K562 (cell line): ENCODE results near the gene GADD45GIP1. TPM values are rescaled to one million over a fixed set of nuclear protein-coding genes. Genes with fewer than 3 reads are reported as not detected.

Source experiments
- CEBPG ChIP-seq, 3 experiments: fragments of 200-800 bp in 1 of 3; sonication (Bioruptor generic) in 1 of 3; sonication (generic) in 1 of 3; formaldehyde crosslinking in 1 of 3; IDR thresholded peaks in 2 of 3; conservative IDR thresholded peaks in 1 of 3; 2 replicates each; pipeline versions ENCODE4 v1.6.1 to v1.8.0; 2016 to 2022; ENCODE audit warnings: missing compliant biosample characterization in 2 of 3, missing genetic modification characterization in 2 of 3, mild to moderate bottlenecking in 1 of 3, missing genetic modification reagents in 1 of 3
- ELF4 ChIP-seq: fragments of 450-650 bp; formaldehyde crosslinking; IDR thresholded peaks from 2 replicates; pipeline ENCODE4 v1.4.0; 2022; ENCODE audit warnings: missing genetic modification characterization
- GABPB1 ChIP-seq: sonication (generic); formaldehyde crosslinking; IDR thresholded peaks from 2 replicates; pipeline ENCODE4 v1.8.0; 2022; ENCODE audit warnings: mild to moderate bottlenecking, missing genetic modification reagents
- KDM2B ChIP-seq: fragments of 250-450 bp; sonication (Bioruptor Pico); IDR thresholded peaks from 2 replicates; pipeline ENCODE4 v1.8.0; 2021; ENCODE audit warnings: mild to moderate bottlenecking, moderate library complexity
- MAFF ChIP-seq: IDR thresholded peaks from 2 replicates; pipeline ENCODE4 v1.6.1; 2012; ENCODE audit warnings: low read length, improper control_type of control experiment
- MEF2A ChIP-seq: IDR thresholded peaks from 2 replicates; pipeline ENCODE4 v1.6.1; 2011; ENCODE audit warnings: low read depth, mild to moderate bottlenecking, low read length, moderate library complexity; ENCODE audit not compliant: control insufficient read depth
- NELFE ChIP-seq: IDR thresholded peaks from 2 replicates; pipeline ENCODE4 v1.6.1; 2011; ENCODE audit warnings: mild to moderate bottlenecking; ENCODE audit not compliant: insufficient read depth, insufficient read length
- NR0B1 ChIP-seq: fragments of 450-650 bp; IDR thresholded peaks from one replicate; pipeline ENCODE4 v1.6.1; 2018; ENCODE audit warnings: mild to moderate bottlenecking, moderate library complexity; ENCODE audit not compliant: partially characterized antibody
- NR2C1 ChIP-seq, 2 experiments: fragments of 450-650 bp; IDR thresholded peaks; 2 replicates each; pipeline ENCODE4 v1.6.1; 2017; ENCODE audit warnings: mild to moderate bottlenecking in 2 of 2, antibody characterized with exemption in 1 of 2, inconsistent platforms in 1 of 2, missing compliant biosample characterization in 1 of 2, missing genetic modification characterization in 1 of 2
- PRDM10 ChIP-seq: fragments of 450-650 bp; IDR thresholded peaks from 2 replicates; pipeline ENCODE4 v1.6.1; 2018; ENCODE audit not compliant: partially characterized antibody
- RBM15 ChIP-seq: fragments of 200-400 bp; formaldehyde crosslinking; IDR thresholded peaks from 2 replicates; pipeline ENCODE4 v1.6.1; 2018; ENCODE audit warnings: mild to moderate bottlenecking, low read length, moderate library complexity; ENCODE audit not compliant: insufficient read depth
- ZNF124 ChIP-seq: sonication (generic); formaldehyde crosslinking; IDR thresholded peaks from 2 replicates; pipeline ENCODE4 v1.8.1; 2022; ENCODE audit warnings: missing genetic modification reagents
- ZNF347 ChIP-seq: fragments of 450-650 bp; formaldehyde crosslinking; IDR thresholded peaks from 2 replicates; pipeline ENCODE4 v1.4.0; 2020; ENCODE audit warnings: low read depth, mild to moderate bottlenecking, moderate library complexity
- ZNF407 ChIP-seq: fragments of 450-650 bp; IDR thresholded peaks from 2 replicates; pipeline ENCODE4 v1.6.1; 2016; ENCODE audit warnings: low read depth
- polyA plus RNA-seq, 8 experiments: library from polyadenylated mRNA; depleted of rRNA in 4 of 8; stranded (reverse) in 5 of 8; unstranded in 3 of 8; fragments of >200 nt; fragmentation: Nextera tagmentation in 2 of 8; fragmentation: Illumina TruSeq in 1 of 8; extraction: Ambion mirVana in 2 of 8; extraction: Trizol in 1 of 8; gene quantifications; 2 replicates each; pipeline versions ENCODE4 v1.2.1 to v1.2.3, GENCODE V29; 2011 to 2014; ENCODE audit warnings: inconsistent platforms in 1 of 8, missing spikeins in 1 of 8
- total RNA-seq, 7 experiments: library from RNA; depleted of rRNA in 6 of 7; stranded (reverse); fragments of >200 nt in 6 of 7; fragmentation: Illumina TruSeq in 2 of 7; extraction: Trizol in 2 of 7; gene quantifications; 2 replicates each; pipeline versions ENCODE4 v1.2.1 to v1.2.3, GENCODE V29; 2011 to 2021; ENCODE audit warnings: low replicate concordance in 1 of 7

GADD45GIP1 gene
- total and polyA plus RNA-seq, 9 of the 15 experiments (the other 6 are each of a cell fraction or from before 2014, with no cell fraction given): 5.1 to 161 (median 29.2) TPM

- TF ChIP-seq NR0B1 (no peak), CEBPG (CRISPR knock-in tag; IDR thresholded peaks at IDR 0.05) (peak; percentile 82), CEBPG (tag; conservative IDR thresholded peaks at IDR 0.05 in 1 of 2, IDR thresholded peaks at IDR 0.05 in 1 of 2) (0 out of 4 replicates have a peak, but pooled peaks of 1 of the 2 experiments have one; percentile 5), GABPB1 (CRISPR knock-in tag) (0 out of 2 replicates have a peak, but pooled peaks have one; percentile 29), RBM15 (no peak), KDM2B (CRISPR knock-in tag) (no peak), ZNF407 (no peak), PRDM10 (no peak), MEF2A (no peak), NR2C1 (IDR thresholded peaks at IDR 0.05) (no peak), NR2C1 (tag; IDR thresholded peaks at IDR 0.05) (no peak), ELF4 (CRISPR knock-in tag) (peak; percentile 37; the same call in 1 of the 2 replicates), NELFE (no peak), MAFF (no peak), ZNF124 (no peak), ZNF347 (no peak)
Observed at GRCh38 chr19:12983542-12984142, 26.6 kb upstream of the GADD45GIP1 start (continued).
